Activated T-cell treated with anti-CD3 and anti-CD28 coated beads for 1 hour (primary cell): ENCODE data around the gene ADCY1.

Experiments used
- DNase-seq: peaks from one replicate; pipeline ENCODE4 v3.0.0-alpha.2; 2020; ENCODE audit warnings: low read depth

Gene ADCY1

DNA sequence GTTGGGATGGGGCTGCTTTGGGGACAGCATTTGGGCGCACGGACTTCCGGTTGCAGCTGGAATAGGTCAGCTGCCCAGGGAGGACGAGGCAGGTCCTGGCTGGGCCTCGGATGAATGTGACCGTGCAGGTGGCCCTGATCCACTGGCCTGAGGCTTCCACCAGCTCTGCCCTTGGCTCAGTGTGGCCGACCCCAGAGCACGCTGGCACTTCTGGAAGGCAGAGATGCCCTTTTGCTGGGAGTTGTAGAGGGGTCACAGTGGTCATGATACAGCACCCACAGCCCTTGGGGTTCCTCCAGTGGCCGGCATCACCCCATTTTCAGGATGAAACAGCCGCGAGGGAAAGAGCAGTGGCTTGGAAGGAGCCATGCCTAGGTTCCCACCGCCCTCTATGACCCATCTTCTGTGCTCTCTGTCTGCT, 19.0 kb downstream of the ADCY1 start:
- DNase-seq, result no peak

DNA sequence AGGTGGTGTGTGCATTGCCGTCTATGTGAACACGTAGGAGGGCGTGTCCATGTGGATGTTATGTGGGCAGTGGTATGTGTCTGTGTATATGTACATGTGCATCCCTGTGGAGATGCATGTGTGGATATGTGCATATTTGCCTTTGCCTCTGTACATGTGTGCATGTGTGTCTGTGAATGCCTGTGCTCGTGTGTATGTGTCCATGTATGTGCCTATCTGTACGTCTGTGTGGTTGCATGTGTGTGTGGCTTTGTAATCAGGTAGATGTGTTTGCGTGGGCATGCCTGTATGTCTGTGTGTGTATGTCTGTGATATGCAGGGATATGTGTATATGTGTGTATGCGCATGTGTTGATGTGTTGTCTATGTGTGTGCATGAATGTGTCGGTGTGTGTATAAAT, 19.7 kb downstream of the ADCY1 start:
- DNase-seq, result no peak

- DNase-seq, result no peak
These were observed 20.8 kb downstream of the ADCY1 start for GRCh38 chr7:45594745-45595535.

- DNase-seq, result no peak
These were observed 21.9 kb downstream of the ADCY1 start for GRCh38 chr7:45595809-45596664.

DNA sequence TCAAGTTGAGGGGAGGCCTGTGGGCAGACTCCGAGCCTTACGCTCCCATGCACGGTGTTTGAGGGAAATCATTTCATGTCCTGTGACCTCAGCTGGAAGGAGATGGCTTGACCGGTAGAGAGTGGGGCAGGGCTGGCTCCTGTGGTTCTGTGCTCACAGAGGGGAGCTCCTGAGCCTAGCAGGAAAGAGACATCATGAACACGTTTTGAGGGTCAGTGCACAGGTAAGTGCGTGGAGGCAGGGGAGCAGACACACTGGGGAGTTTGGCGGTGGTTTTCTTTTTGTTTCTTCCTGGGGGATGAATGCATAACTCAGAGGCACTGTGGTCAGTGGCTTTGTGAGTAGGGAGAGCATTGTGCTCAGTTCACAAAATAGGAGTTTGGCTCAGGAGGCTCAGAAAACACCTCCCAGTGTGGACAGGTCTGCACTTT, 22.5 kb downstream of the ADCY1 start:
- no peak for DNase-seq

GRCh38 chr7:45597286-45597984, 23.3 kb downstream of the ADCY1 start:
- DNase-seq, result no peak

- no peak for DNase-seq
These were observed 24.8 kb downstream of the ADCY1 start for GRCh38 chr7:45598886-45599520.

- DNase-seq, result no peak
These were observed 25.9 kb downstream of the ADCY1 start for GRCh38 chr7:45599851-45600706.

GRCh38 chr7:45601094-45601493, 26.9 kb downstream of the ADCY1 start:
- no peak for DNase-seq

DNA sequence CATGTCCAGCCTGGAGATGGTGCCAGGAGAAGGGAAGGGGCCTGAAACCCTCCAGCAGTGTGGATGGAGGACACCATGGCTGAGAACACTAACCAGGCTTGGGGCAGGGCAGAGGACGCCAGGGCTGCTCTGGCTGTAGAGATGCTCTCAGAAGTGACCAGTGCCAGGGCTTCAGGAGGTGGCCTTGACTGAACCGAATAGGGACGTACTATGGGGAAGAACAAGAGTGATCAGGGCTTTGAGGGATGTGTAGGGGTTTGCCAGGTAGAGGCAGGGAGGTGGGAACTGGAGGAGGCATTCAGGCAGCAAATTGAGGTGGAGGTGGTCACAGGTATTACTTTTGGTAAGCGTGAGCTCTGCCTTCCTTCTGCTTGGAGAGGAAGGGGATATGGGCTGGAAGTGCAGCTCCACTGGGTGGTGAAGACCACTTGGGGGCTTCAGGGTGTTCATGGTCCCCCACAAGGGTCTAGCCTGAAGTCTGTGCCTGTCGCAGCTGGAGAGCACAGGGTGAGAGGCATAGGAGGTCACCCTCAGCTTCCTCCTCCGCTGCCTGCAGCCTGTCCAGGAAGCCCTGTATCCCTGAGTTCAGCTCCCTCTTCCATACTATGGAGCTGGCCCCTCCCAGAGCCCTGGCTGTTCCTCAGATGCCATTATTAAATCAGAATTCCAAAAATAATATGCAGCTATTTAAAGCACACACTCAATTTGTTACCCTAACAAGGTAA, 27.8 kb downstream of the ADCY1 start:
- DNase-seq, result no peak

DNA sequence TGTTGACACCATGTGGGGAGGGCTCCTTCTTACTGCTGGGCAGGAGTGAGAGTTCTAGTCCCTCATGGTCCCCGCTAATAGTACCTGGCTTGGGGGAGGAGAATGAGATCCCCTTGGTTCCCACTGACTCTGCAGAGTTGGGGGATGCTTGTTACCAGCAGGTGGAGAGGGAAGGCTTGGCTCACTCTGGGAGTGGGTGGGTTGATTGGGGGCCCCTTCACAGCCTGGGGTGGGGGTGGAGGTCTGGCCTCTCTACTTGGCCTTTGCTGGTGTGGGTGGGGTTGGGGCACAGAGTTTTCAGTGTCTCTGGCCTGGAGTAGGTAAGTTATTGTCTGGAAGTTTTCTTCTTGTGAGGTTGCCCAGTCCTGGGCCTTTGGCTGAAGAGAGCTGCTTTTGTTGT, 31.9 kb downstream of the ADCY1 start:
- DNase-seq, result no peak

GRCh38 chr7:45606931-45607330, 32.8 kb downstream of the ADCY1 start:
- no peak for DNase-seq

DNA sequence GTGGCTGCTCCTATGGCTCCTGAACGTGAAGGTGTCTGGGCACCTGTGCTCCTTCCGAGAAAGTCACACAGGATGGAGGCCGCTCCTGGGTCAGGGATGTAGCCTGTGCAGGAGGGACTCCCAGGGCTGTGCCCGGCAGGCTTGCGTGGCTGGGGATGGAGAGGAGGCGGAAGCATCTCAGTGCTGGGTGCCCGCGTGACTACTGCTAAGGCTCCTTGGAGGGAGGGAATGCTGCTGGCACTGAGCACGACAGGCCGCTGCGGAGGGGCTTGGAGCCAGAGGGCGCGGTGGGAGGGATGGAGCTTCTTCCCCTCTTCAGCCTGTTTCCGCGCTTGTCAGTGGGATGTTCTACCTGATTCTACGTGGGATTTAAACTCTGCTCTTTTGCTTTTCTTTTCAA, 35.0 kb downstream of the ADCY1 start:
- no peak for DNase-seq

GRCh38 chr7:45610019-45610418, 35.9 kb downstream of the ADCY1 start:
- DNase-seq, result no peak

DNA sequence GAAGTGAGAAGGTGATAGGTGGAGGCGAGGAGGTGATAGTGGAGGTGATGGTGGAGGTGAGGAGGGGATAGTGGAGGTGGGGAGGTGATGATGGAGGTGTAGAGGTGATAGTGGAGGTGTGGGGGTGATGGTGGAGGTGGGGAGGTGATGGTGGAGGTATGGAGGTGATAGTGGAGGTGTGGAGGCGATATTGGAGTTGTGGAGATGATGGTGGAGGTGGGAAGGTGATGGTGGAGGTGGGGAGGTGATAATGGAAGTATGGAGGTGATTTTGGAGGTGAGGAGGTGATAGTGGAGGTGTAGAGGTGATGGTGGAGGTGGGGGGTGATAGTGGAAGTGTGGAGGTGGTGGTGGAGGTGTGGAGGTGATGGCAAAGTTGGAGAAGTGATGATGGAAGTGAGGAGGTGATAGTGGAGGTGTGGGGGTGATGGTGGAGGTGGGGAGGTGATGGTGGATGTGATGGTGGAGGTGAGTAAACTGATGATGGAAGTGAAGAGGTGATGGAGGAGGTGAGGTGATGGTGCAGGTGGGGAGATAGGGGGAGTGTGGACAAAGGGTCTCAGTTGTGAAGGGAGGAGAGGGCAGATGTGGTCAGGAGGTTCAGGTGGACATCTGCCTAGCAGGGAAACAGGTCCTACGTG, 36.6 kb downstream of the ADCY1 start:
- DNase-seq, result no peak

- DNase-seq, result no peak
These were observed 43.0 kb downstream of the ADCY1 start for GRCh38 chr7:45617166-45617565.

DNA sequence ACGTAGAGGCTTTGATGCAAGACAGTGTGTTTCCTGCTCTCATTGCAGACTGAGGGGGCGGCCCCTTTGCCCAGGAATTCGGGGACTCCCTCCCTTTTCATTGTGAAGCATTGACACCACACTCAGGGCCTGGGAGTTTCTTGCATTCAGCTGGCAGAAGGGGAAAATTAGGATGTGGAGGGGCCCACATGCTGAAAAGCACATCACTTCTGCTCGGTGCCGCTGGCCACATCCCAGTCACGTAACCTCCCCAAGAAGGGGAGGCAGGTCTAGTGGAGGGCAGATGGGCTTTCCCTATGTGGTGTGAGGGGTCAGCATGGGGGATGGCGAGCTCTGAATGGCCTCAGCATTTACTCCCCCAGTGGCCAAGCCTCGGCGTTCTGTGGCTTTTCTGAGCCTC, 47.9 kb downstream of the ADCY1 start:
- DNase-seq, result no peak

DNA sequence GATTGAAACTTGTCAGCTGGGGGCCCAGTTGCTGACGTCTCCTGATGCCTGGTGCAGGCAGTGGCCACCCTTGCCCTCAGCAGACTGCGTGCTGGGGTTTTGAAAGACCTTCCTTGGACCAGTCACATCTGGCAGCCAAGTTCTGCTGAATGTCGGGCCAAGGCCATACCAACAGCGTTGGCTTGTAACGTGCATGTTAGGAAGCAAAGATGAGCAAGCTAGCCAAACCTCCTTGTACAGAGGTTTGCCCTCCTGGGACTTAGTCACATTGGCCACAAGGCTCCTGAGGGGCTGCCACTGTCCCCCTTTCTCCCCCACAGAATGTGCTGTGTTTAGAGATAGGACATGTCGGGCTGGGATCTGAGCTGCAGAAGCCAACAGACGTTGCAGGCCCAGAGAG, 49.0 kb downstream of the ADCY1 start:
- DNase-seq, result no peak

DNA sequence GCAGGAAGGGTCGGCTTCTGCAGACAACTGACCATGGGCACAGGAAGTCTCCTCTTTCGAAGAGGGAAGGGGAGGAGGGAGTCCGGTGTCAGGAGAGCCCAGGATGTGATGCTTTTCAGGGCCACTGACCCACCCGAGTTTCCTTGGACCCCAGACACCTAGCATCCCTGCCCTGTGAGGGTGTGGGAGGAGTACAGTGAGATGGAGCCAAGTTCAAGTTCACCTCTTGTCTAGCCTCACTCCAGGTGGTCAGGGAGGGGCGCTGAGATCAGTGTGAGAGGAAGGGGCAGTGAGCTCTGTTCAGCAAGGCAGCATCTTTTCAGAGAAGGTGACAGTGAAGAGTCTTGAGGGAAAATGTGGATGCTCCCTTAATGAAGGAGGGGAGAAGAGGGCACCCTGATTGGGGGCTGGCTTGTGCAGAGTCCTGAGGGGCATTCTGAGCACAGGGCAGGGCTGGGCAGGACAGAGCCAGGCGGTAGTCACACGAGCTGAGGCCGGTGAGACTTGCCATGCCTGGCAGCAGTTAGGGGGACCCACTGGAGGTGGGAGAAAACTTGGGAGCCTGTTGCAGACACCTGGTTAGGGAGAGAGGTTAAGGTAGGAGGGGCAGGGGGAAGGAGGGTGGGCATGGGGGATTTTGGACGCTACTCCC, 49.7 kb downstream of the ADCY1 start:
- no peak for DNase-seq

- DNase-seq, result no peak
These were observed 50.2 kb downstream of the ADCY1 start for GRCh38 chr7:45624392-45624760.
